ENCODE measurements around the gene PSMB8. TPM values are rescaled to one million over a fixed set of nuclear protein-coding genes. Genes with fewer than 3 reads are reported as not detected.
A peak's percentile ranks its signal among the peaks of the same experiment; 100 is the strongest.

Gene PSMB8
- total RNA-seq, 1 donor from 2014 or later: 3.3 TPM

- FAIRE-seq: no peak
- DNase-seq (ENCODE audit: low spot score in 2 of 2): no peak
Observed at GRCh38 chr6:32799740-32800139, 44.1 kb downstream of the PSMB8 start.

- FAIRE-seq (no peak), DNase-seq (ENCODE audit: low spot score in 2 of 2) (no peak)
Observed at GRCh38 chr6:32799168-32799567, 44.7 kb downstream of the PSMB8 start.

GRCh38 chr6:32796848-32797776, 46.7 kb downstream of the PSMB8 start:
- FAIRE-seq: peak; percentile 75

GRCh38 chr6:32794510-32794909, 49.3 kb downstream of the PSMB8 start:
- DNase-seq (ENCODE audit: low spot score in 2 of 2) (no peak), FAIRE-seq (no peak)

More at GRCh38 chr6:32796848-32797776, 46.7 kb downstream of the PSMB8 start:
- peak in 1 of 2 donors; percentile 45 for DNase-seq (ENCODE audit: low spot score in 2 of 2)

- no peak for DNase-seq (ENCODE audit: low spot score in 2 of 2)
- FAIRE-seq: no peak
Observed at GRCh38 chr6:32792901-32793435, 50.9 kb downstream of the PSMB8 start.

Other genes starting within 250 kb of the PSMB8 start
- gene HLA-DQA1, start 206.6 kb downstream of the PSMB8 start, total RNA-seq: not detected
- gene HLA-DQB1, start 177.4 kb downstream of the PSMB8 start, total RNA-seq: 0.41 TPM
- not detected for gene HLA-DQA2, start 102.7 kb downstream of the PSMB8 start, total RNA-seq
- gene HLA-DQB2, start 80.5 kb downstream of the PSMB8 start, total RNA-seq: not detected
- not detected for gene HLA-DOB, start 27.0 kb downstream of the PSMB8 start, total RNA-seq
- 2.4 TPM for gene TAP2, start 5.3 kb downstream of the PSMB8 start, total RNA-seq
- gene TAP1, start 9.7 kb upstream of the PSMB8 start, total RNA-seq: 3.7 TPM
- 0.82 TPM for gene PSMB9, start 10.1 kb upstream of the PSMB8 start, total RNA-seq
- gene HLA-DMB, start 97.0 kb upstream of the PSMB8 start, total RNA-seq: 0.82 TPM
- gene HLA-DMA, start 109.0 kb upstream of the PSMB8 start, total RNA-seq: 0.82 TPM
- 55.8 TPM for gene BRD2, start 124.5 kb upstream of the PSMB8 start, total RNA-seq
- gene HLA-DOA, start 165.5 kb upstream of the PSMB8 start, total RNA-seq: 0.82 TPM
- gene HLA-DPA1, start 229.6 kb upstream of the PSMB8 start, total RNA-seq: 1.6 TPM
- 2.4 TPM for gene HLA-DPB1, start 231.9 kb upstream of the PSMB8 start, total RNA-seq

Measured in frontal cortex (tissue), 4 donors.